Left ventricle myocardium inferior (tissue), 1 donor: ENCODE measurements around the gene LTB4R. TPM values are rescaled to one million over a fixed set of nuclear protein-coding genes. Genes with fewer than 3 reads are reported as not detected.

ENCODE experiments used
- DNase-seq: peaks from one replicate; pipeline ENCODE4 v3.0.0-alpha.2; 2020
- H3K27ac ChIP-seq: fragments of 200-600 bp; replicated peaks from 2 replicates; pipeline ENCODE4 v1.8.0; 2021
- H3K27me3 ChIP-seq: fragments of 200-600 bp; 2 replicates; pipeline ENCODE4 v1.8.0; 2021; ENCODE audit warnings: low read depth
- H3K36me3 ChIP-seq: fragments of 200-600 bp; 2 replicates; pipeline ENCODE4 v1.8.0; 2021
- H3K4me1 ChIP-seq: fragments of 200-600 bp; 2 replicates; pipeline ENCODE4 v1.8.0; 2021
- H3K4me3 ChIP-seq: fragments of 200-600 bp; 2 replicates; pipeline ENCODE4 v1.8.0; 2021; ENCODE audit warnings: mild to moderate bottlenecking, moderate library complexity
- H3K9me3 ChIP-seq: fragments of 200-600 bp; replicated peaks from 2 replicates; pipeline ENCODE4 v1.8.0; 2021
- CTCF ChIP-seq: fragments of 200-600 bp; IDR thresholded peaks from 2 replicates; pipeline ENCODE4 v1.8.0; 2021; ENCODE audit warnings: antibody characterized with exemption, mild to moderate bottlenecking, borderline replicate concordance
- intact Hi-C: fragments of 100-400 bp; cut with micrococcal nuclease; formaldehyde crosslinking; loops from one replicate; pipeline ENCODE4 v1.11.0; 2022
- total RNA-seq: library from RNA; stranded (reverse); fragmentation: NEBNext Ultra II Directional; extraction: Animal tissue kit (Norgen Biotek cat#: 25700); gene quantifications from one replicate; pipeline ENCODE4 v1.2.1, GENCODE V29; 2021
- donor health status: DM: no; HTN: yes; CAD: no; lungs with severe emphysema.

LTB4R gene
- total RNA-seq, 1 donor from 2014 or later: 1.8 TPM

GRCh38 chr14:24279301-24280186 lies 31.8 kb upstream of the LTB4R start:
- Histone ChIP-seq H3K4me3 (no peak overlapping the region), H3K36me3 (no peaks in the 10 kb centered on the region), H3K4me1 (peaks cover 34% of the 10 kb centered on the region), H3K9me3 (no peaks in the 10 kb centered on the region), H3K27me3 (no peaks in the 10 kb centered on the region), H3K27ac (peak overlapping the region; percentile 81)
- DNase-seq: peak; percentile 48
- TF ChIP-seq CTCF: peak; percentile 62
- intact Hi-C loops: no loop called here

- intact Hi-C loops: no loop called here
- TF ChIP-seq CTCF: no peak
- Histone ChIP-seq H3K4me1 (peaks cover 33% of the 10 kb centered on the region), H3K36me3 (no peaks in the 10 kb centered on the region), H3K27ac (peak overlapping the region; percentile 81), H3K9me3 (no peaks in the 10 kb centered on the region), H3K27me3 (no peaks in the 10 kb centered on the region), H3K4me3 (no peak overlapping the region)
- no peak for DNase-seq
These were observed 30.4 kb upstream of the LTB4R start for GRCh38 chr14:24280797-24281460.

GRCh38 chr14:24281636-24282035 lies 29.7 kb upstream of the LTB4R start:
- Histone ChIP-seq H3K27ac (no peak overlapping the region), H3K4me3 (no peak overlapping the region), H3K4me1 (peaks cover 33% of the 10 kb centered on the region), H3K27me3 (no peaks in the 10 kb centered on the region), H3K9me3 (no peaks in the 10 kb centered on the region), H3K36me3 (no peaks in the 10 kb centered on the region)
- no peak for TF ChIP-seq CTCF
- no peak for DNase-seq
- intact Hi-C loops: no loop called here

GRCh38 chr14:24282736-24283135 lies 28.6 kb upstream of the LTB4R start:
- TF ChIP-seq CTCF: no peak
- Histone ChIP-seq H3K27me3 (no peaks in the 10 kb centered on the region), H3K4me3 (no peak overlapping the region), H3K4me1 (peaks cover 33% of the 10 kb centered on the region), H3K36me3 (no peaks in the 10 kb centered on the region), H3K9me3 (no peaks in the 10 kb centered on the region), H3K27ac (no peak overlapping the region)
- DNase-seq: no peak
- intact Hi-C loops: no loop called here

GRCh38 chr14:24283796-24284460 lies 27.4 kb upstream of the LTB4R start:
- DNase-seq: no peak
- no peaks in the 10 kb centered on the region for H3K9me3 ChIP-seq
- TF ChIP-seq CTCF: no peak
- H3K36me3 ChIP-seq: no peaks in the 10 kb centered on the region
- H3K4me3 ChIP-seq: no peak overlapping the region
- H3K27me3 ChIP-seq: no peaks in the 10 kb centered on the region
- peaks cover 26% of the 10 kb centered on the region for H3K4me1 ChIP-seq
- intact Hi-C loops: no loop called here
- H3K27ac ChIP-seq: no peak overlapping the region
